Measurements from ENCODE around the gene ATP6V1G2. TPM values are rescaled to one million over a fixed set of nuclear protein-coding genes. Genes with fewer than 3 reads are reported as not detected.
"Not testable (repeated sequence)": the region's sequence is repeated elsewhere in the genome, so short reads cannot be mapped to it uniquely, and the experiment has no call there.

The ATP6V1G2 gene
- total RNA-seq = under 1 TPM; 0.38 to 0.84 (median 0.58) TPM

DNA sequence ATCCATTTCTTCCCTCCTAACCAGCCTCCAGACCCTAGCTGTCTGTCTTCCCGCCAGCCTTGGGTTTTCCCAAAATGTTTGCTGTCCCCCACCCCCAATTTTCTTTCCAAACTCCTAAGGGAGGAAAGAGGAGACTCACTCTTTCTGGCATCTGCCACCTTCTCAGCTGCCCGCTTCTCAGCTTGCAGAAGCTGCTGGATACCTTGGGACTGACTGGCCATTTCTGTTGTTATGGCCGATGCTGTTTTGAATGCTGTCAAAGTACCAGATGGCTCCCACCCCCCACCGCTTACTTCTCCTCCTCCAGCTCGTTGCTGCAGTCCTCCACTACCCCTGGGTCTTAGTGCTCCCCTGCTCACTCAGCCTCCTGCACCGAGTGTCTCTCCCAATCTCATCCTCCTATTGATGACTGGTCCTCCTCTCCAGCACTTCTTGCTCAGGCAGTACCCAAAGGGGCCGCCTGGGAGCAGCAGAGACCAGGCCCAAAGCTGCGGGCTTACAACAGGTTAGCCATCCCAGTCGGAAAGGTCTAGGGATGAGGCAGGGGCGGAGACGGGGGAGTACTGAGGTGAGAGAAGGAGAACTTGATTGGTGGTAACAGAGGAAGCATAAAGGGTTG lies at the start of gene ATP6V1G2:
Gene ATP6V1G2, minus strand, starts transcription at position 270 of the 619 bp plus-strand sequence. Its CDS starts 49 bp downstream, at position 221.
- no peaks in the 10 kb centered on the region for H3K27me3 Mint-ChIP-seq (ENCODE audit: low read depth)
- H3K4me1 Mint-ChIP-seq (ENCODE audit: low read depth) = peaks cover 36% of the 10 kb centered on the region
- peak; percentile 78 for DNase-seq

GRCh38 chr6:31592396-31592771 lies 46.0 kb upstream of the ATP6V1G2 start:
- ATAC-seq (peak in 1 of 2 donors; percentile 11), DNase-seq (no peak)
- H3K4me1 Mint-ChIP-seq (ENCODE audit: low read depth) = peaks cover 59% of the 10 kb centered on the region
- peaks cover 5% of the 10 kb centered on the region for H3K36me3 Mint-ChIP-seq (ENCODE audit: insufficient read depth)
- no peaks in the 10 kb centered on the region for H3K27me3 Mint-ChIP-seq (ENCODE audit: low read depth)
- no peaks in the 10 kb centered on the region for H3K9me3 Mint-ChIP-seq
- peak overlapping the region; percentile 63 for H3K4me3 Mint-ChIP-seq

More for the DNA sequence above, at the start of gene ATP6V1G2:
- H3K9me3 Mint-ChIP-seq = no peaks in the 10 kb centered on the region
- peak; percentile 60 to 61 for ATAC-seq
- H3K4me3 Mint-ChIP-seq = peak within 1 kb of the TSS; percentile 91
- H3K36me3 Mint-ChIP-seq (ENCODE audit: insufficient read depth) = peaks cover 1% of the 10 kb centered on the region

DNA sequence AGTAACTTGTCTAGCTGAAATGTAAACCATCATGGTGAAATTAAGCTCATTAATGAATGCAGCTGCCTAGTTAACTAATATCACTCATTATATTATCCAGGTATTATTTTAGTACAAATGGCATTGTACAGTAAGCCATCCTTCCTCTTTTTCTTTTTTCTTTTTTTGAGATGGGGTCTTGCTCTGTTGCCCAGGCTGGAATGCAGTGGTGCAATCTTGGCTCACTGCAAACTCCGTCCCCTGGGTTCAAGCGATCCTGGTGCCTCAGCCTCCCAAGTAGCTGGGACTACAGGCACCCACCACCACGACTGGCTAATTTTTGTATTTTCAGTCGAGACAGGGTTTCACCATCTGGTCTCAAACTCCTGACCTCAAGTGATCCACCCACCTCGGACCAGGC lies 44.3 kb upstream of the ATP6V1G2 start:
- not testable (repeated sequence) for ATAC-seq; H3K27me3 Mint-ChIP-seq (ENCODE audit: low read depth); H3K36me3 Mint-ChIP-seq (ENCODE audit: insufficient read depth); DNase-seq; H3K4me3 Mint-ChIP-seq; H3K9me3 Mint-ChIP-seq
- peaks cover 62% of the 10 kb centered on the region for H3K4me1 Mint-ChIP-seq (ENCODE audit: low read depth)

- Mint-ChIP-seq H3K36me3 (ENCODE audit: insufficient read depth) (peaks cover 5% of the 10 kb centered on the region), H3K27me3 (ENCODE audit: low read depth) (no peaks in the 10 kb centered on the region), H3K4me3 (peak overlapping the region; percentile 31), H3K9me3 (no peaks in the 10 kb centered on the region), H3K4me1 (ENCODE audit: low read depth) (peaks cover 72% of the 10 kb centered on the region)
- DNase-seq = no peak
- ATAC-seq = no peak
These were observed 42.7 kb upstream of the ATP6V1G2 start for GRCh38 chr6:31588871-31589650.

DNA sequence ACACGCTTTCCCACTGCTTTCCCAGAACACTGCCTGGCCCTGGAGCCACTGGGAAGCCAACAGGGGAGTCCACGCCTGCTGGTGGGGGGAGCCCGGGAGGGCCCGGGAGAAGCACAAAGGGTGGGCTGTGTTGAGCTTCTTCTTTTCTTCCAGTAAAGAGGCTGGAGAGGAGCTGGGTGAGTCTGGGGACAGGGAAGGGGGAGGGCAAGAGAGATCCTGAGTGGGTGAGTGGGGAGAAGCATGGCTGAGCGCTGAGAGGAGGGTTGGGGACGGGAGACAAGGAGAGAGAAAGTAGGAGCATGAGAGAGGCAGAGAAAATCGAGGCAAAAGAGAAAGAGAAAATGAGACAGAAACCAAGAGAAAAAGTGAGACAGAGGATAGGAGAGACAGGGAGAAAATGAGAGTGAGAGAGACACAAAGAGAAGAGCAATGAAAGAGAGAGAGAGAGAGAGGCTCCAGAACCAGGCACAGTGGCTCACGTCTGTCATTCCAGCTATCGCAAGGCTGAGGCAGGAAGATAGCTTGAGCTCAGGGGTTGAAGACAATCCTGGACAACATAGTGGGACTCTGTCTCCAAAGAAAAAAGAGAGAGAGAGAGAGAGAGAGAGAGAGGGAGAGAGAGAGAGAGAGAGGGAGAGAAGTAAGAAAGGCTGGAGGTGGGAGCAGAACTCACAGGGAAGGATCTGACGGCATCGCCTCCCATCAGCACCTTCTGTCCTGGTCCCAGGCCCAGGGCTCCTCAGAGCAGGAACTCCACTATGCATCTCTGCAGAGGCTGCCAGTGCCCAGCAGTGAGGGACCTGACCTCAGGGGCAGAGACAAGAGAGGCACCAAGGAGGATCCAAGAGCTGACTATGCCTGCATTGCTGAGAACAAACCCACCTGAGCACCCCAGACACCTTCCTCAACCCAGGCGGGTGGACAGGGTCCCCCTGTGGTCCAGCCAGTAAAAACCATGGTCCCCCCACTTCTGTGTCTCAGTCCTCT lies 41.7 kb upstream of the ATP6V1G2 start:
- ATAC-seq = peak; percentile 61 to 67
- Mint-ChIP-seq H3K9me3 (no peaks in the 10 kb centered on the region), H3K4me1 (ENCODE audit: low read depth) (peaks cover 73% of the 10 kb centered on the region), H3K27me3 (ENCODE audit: low read depth) (no peaks in the 10 kb centered on the region), H3K4me3 (peak overlapping the region; percentile 80), H3K36me3 (ENCODE audit: insufficient read depth) (peaks cover 5% of the 10 kb centered on the region)
- no peak for DNase-seq

- Mint-ChIP-seq H3K4me3 (peak overlapping the region; percentile 74), H3K27me3 (ENCODE audit: low read depth) (no peaks in the 10 kb centered on the region), H3K4me1 (ENCODE audit: low read depth) (peaks cover 76% of the 10 kb centered on the region), H3K9me3 (no peaks in the 10 kb centered on the region), H3K36me3 (ENCODE audit: insufficient read depth) (peaks cover 7% of the 10 kb centered on the region)
- ATAC-seq (peak in 1 of 2 donors; percentile 16), DNase-seq (no peak)
These were observed 40.3 kb upstream of the ATP6V1G2 start for GRCh38 chr6:31586599-31587281.

- Mint-ChIP-seq H3K4me3 (peak within 1 kb of the TSS; percentile 74), H3K27me3 (ENCODE audit: low read depth) (no peaks in the 10 kb centered on the region), H3K36me3 (ENCODE audit: insufficient read depth) (peaks cover 9% of the 10 kb centered on the region), H3K9me3 (no peaks in the 10 kb centered on the region), H3K4me1 (ENCODE audit: low read depth) (peaks cover 76% of the 10 kb centered on the region)
- no peak for DNase-seq
- ATAC-seq = no peak
These were observed 39.6 kb upstream of the ATP6V1G2 start, which contains the start of gene LST1 for GRCh38 chr6:31586008-31586407. TSS of gene LST1 (plus strand) at chr6:31586277. CDS start at chr6:31587300, 1,023 bp downstream.

GRCh38 chr6:31585491-31585890 lies 39.1 kb upstream of the ATP6V1G2 start:
- Mint-ChIP-seq H3K4me3 (peak overlapping the region; percentile 47), H3K27me3 (ENCODE audit: low read depth) (no peaks in the 10 kb centered on the region), H3K36me3 (ENCODE audit: insufficient read depth) (peaks cover 10% of the 10 kb centered on the region), H3K9me3 (no peaks in the 10 kb centered on the region), H3K4me1 (ENCODE audit: low read depth) (peaks cover 77% of the 10 kb centered on the region)
- DNase-seq (no peak), ATAC-seq (no peak)

- H3K36me3 Mint-ChIP-seq (ENCODE audit: insufficient read depth) = peaks cover 24% of the 10 kb centered on the region
- peak; percentile 61 for DNase-seq
- peaks cover 78% of the 10 kb centered on the region for H3K4me1 Mint-ChIP-seq (ENCODE audit: low read depth)
- no peaks in the 10 kb centered on the region for H3K9me3 Mint-ChIP-seq
- peak within 1 kb of the TSS; percentile 96 for H3K4me3 Mint-ChIP-seq
- no peaks in the 10 kb centered on the region for H3K27me3 Mint-ChIP-seq (ENCODE audit: low read depth)
- peak; percentile 3 to 13 for ATAC-seq
These were observed 35.8 kb upstream of the ATP6V1G2 start, which contains the start of gene LTB for GRCh38 chr6:31582230-31582643. TSS of gene LTB (minus strand) at chr6:31582424. CDS start at chr6:31582417, 7 bp downstream.

DNA sequence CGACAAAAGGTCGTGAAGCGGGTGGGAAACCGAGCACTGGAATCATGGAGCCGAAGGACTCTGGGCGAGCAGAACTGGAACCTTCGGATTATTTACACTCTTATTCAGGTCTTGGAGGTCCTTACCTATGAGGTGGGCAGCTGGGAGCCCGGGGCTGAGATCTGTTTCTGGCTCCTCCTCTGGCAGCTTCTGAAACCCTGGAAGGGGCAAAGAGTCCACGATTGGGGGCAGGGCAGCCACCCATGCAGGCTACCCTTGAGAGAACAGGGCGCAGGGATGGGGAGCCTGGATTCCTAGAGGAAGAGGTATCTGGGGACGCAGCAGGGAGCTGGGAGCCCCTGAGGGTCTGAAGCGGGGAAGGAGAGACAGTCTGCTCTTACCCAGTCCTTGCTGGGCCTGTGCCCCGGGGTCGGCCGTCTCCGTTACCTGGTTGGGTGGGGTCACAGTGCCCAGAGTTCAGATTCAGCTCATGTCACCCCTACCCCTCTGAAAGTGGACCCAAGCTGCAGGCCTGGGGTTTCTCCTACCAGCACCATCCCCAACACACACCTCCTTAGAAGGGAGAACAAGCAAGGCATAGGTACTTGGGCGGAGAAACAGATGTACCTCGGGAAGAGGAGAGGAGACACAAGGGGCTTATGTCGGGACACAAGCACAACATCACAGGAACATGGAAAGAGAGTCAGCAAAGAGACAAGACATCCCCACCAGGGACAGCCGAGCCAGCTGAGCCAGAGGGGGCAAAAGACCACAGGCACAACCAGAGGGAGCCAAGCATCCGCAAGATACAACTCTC lies 35.2 kb upstream of the ATP6V1G2 start:
- ATAC-seq (peak in 1 of 2 donors; percentile 1), DNase-seq (no peak)
- H3K4me1 Mint-ChIP-seq (ENCODE audit: low read depth) = peaks cover 76% of the 10 kb centered on the region
- H3K9me3 Mint-ChIP-seq = no peaks in the 10 kb centered on the region
- H3K36me3 Mint-ChIP-seq (ENCODE audit: insufficient read depth) = peaks cover 30% of the 10 kb centered on the region
- peak overlapping the region; percentile 96 for H3K4me3 Mint-ChIP-seq
- no peaks in the 10 kb centered on the region for H3K27me3 Mint-ChIP-seq (ENCODE audit: low read depth)

- Mint-ChIP-seq H3K36me3 (ENCODE audit: insufficient read depth) (peaks cover 37% of the 10 kb centered on the region), H3K4me3 (peak overlapping the region; percentile 96), H3K27me3 (ENCODE audit: low read depth) (no peaks in the 10 kb centered on the region), H3K4me1 (ENCODE audit: low read depth) (peaks cover 69% of the 10 kb centered on the region), H3K9me3 (no peaks in the 10 kb centered on the region)
- ATAC-seq (peak; percentile 77 to 81), DNase-seq (peak; percentile 90)
These were observed 34.5 kb upstream of the ATP6V1G2 start for GRCh38 chr6:31580807-31581433.

- H3K4me1 Mint-ChIP-seq (ENCODE audit: low read depth) = peaks cover 66% of the 10 kb centered on the region
- H3K9me3 Mint-ChIP-seq = no peaks in the 10 kb centered on the region
- H3K27me3 Mint-ChIP-seq (ENCODE audit: low read depth) = no peaks in the 10 kb centered on the region
- peaks cover 42% of the 10 kb centered on the region for H3K36me3 Mint-ChIP-seq (ENCODE audit: insufficient read depth)
- H3K4me3 Mint-ChIP-seq = peak overlapping the region; percentile 96
- DNase-seq (no peak), ATAC-seq (no peak)
These were observed 34.0 kb upstream of the ATP6V1G2 start for GRCh38 chr6:31580438-31580740.

Data from activated T-cell treated with anti-CD3 and anti-CD28 coated beads, Interleukin-2, amount 50 U/mL, for 4 hours (primary cell).